Left lung (tissue), 10 donors: Measurements from ENCODE around the gene TFF1. TPM values are rescaled to one million over a fixed set of nuclear protein-coding genes. Genes with fewer than 3 reads are reported as not detected.

Experiments used
- ATAC-seq: fragments of 200-7000 bp; cut with Tn5 transposase; one replicate; pipeline ENCODE4 v1.9.1; 2020; ENCODE audit warnings: moderate library complexity
- DNase-seq, 4 donors: peaks; one replicate each; pipeline ENCODE4 v3.0.0-alpha.2; 2013 to 2020
- H3K27ac ChIP-seq, 2 donors: fragments of 200-600 bp; sonication (generic) in 1 of 2; one replicate each; pipeline versions ENCODE4 v1.5.0 to v1.8.0; 2020 to 2021
- H3K27me3 ChIP-seq, 2 donors: fragments of 200-600 bp; sonication (generic) in 1 of 2; one replicate each; pipeline versions ENCODE4 v1.5.0 to v1.8.0; 2020 to 2021
- H3K36me3 ChIP-seq, 2 donors: fragments of 200-600 bp; sonication (generic) in 1 of 2; one replicate each; pipeline versions ENCODE4 v1.5.0 to v1.8.0; 2020 to 2021
- H3K4me1 ChIP-seq, 2 donors: fragments of 200-600 bp; one replicate each; pipeline ENCODE4 v1.8.0; 2021
- H3K4me3 ChIP-seq, 2 donors: fragments of 200-600 bp; sonication (generic) in 1 of 2; one replicate each; pipeline versions ENCODE4 v1.5.0 to v1.8.0; 2020 to 2021; ENCODE audit warnings: mild to moderate bottlenecking in 1 of 2
- H3K9me3 ChIP-seq, 2 donors: fragments of 200-600 bp; sonication (generic) in 1 of 2; one replicate each; pipeline versions ENCODE4 v1.5.0 to v1.8.0; 2020 to 2021
- CTCF ChIP-seq, 2 donors: fragments of 200-600 bp; sonication (generic) in 1 of 2; IDR thresholded peaks; one replicate each; pipeline versions ENCODE4 v1.5.0 to v1.8.0; 2021; ENCODE audit warnings: antibody characterized with exemption in 2 of 2
- intact Hi-C, 2 donors: fragments of 100-400 bp; cut with DNase I; formaldehyde crosslinking; loops; one replicate each; pipeline versions ENCODE4 v1.11.2 to v1.14.2; 2022
- polyA plus RNA-seq, 6 donors: library from polyadenylated mRNA; unstranded; fragments of 120-200 nt; gene quantifications; one replicate each; pipeline ENCODE4 v1.2.1, GENCODE V29; 2013; ENCODE audit not compliant: insufficient read length in 6 of 6
- total RNA-seq, 2 donors: library from RNA; stranded (reverse); fragmentation: NEBNext Ultra II Directional; extraction: Animal tissue kit (Norgen Biotek cat#: 25700); gene quantifications; one replicate each; pipeline ENCODE4 v1.2.1, GENCODE V29; 2021
- donor health status: DM: no; HTN: yes; CAD: no.
- donor health status: DM: no; HTN: no; CAD: no.

The TFF1 gene
- total and polyA plus RNA-seq, 8 donors, result not detected

- no peaks in the 10 kb centered on the region for H3K27me3 ChIP-seq
- intact Hi-C loops, result no loop called here
- peaks cover 0 to 15% of the 10 kb centered on the region in 2 donors for H3K4me1 ChIP-seq
- no peaks in the 10 kb centered on the region for H3K9me3 ChIP-seq
- no peaks in the 10 kb centered on the region for H3K36me3 ChIP-seq
- H3K27ac ChIP-seq, result peak overlapping the region in 1 of 2 donors; percentile 64
- H3K4me3 ChIP-seq, result no peak overlapping the region
- peak in 1 of 4 donors; percentile 78 for DNase-seq
- ATAC-seq, result peak; percentile 66
- TF ChIP-seq CTCF (IDR thresholded peaks at IDR 0.05), result no peak
These were observed 46.3 kb downstream of the TFF1 start for GRCh38 chr21:42319851-42320572.

- Histone ChIP-seq H3K9me3 (no peaks in the 10 kb centered on the region), H3K36me3 (no peaks in the 10 kb centered on the region), H3K27me3 (no peaks in the 10 kb centered on the region), H3K4me1 (peaks cover 0 to 15% of the 10 kb centered on the region in 2 donors), H3K4me3 (no peak overlapping the region), H3K27ac (peak overlapping the region in 1 of 2 donors; percentile 64)
- TF ChIP-seq CTCF (IDR thresholded peaks at IDR 0.05), result no peak
- peak in 1 of 4 donors; percentile 86 for DNase-seq
- ATAC-seq, result peak; percentile 29
- intact Hi-C loops, result no loop called here
These were observed 47.0 kb downstream of the TFF1 start for GRCh38 chr21:42319376-42319775.

- Histone ChIP-seq H3K9me3 (no peaks in the 10 kb centered on the region), H3K4me3 (no peak overlapping the region), H3K27me3 (no peaks in the 10 kb centered on the region), H3K4me1 (peaks cover 0 to 24% of the 10 kb centered on the region in 2 donors), H3K36me3 (no peaks in the 10 kb centered on the region), H3K27ac (no peak overlapping the region)
- no peak for DNase-seq
- ATAC-seq, result no peak
- intact Hi-C loops, result no loop called here
- no peak for TF ChIP-seq CTCF (IDR thresholded peaks at IDR 0.05)
These were observed 48.2 kb downstream of the TFF1 start for GRCh38 chr21:42317826-42318746.

- intact Hi-C loops, result no loop called here
- no peak overlapping the region for H3K4me3 ChIP-seq
These were observed 49.0 kb downstream of the TFF1 start for GRCh38 chr21:42317341-42317741.

More at GRCh38 chr21:42317341-42317741, 49.0 kb downstream of the TFF1 start:
- no peak for DNase-seq
- no peak for TF ChIP-seq CTCF (IDR thresholded peaks at IDR 0.05)
- Histone ChIP-seq H3K27me3 (no peaks in the 10 kb centered on the region), H3K27ac (no peak overlapping the region), H3K36me3 (no peaks in the 10 kb centered on the region), H3K9me3 (no peaks in the 10 kb centered on the region), H3K4me1 (peaks cover 0 to 27% of the 10 kb centered on the region in 2 donors)
- ATAC-seq, result no peak
